ENCODE results near the gene FUS.

- TF ChIP-seq POLR2A (IDR thresholded peaks at IDR 0.05) (no peak), POLR2AphosphoS5 (IDR thresholded peaks at IDR 0.05) (no peak)
- TF ChIP-seq, protein P1, sequence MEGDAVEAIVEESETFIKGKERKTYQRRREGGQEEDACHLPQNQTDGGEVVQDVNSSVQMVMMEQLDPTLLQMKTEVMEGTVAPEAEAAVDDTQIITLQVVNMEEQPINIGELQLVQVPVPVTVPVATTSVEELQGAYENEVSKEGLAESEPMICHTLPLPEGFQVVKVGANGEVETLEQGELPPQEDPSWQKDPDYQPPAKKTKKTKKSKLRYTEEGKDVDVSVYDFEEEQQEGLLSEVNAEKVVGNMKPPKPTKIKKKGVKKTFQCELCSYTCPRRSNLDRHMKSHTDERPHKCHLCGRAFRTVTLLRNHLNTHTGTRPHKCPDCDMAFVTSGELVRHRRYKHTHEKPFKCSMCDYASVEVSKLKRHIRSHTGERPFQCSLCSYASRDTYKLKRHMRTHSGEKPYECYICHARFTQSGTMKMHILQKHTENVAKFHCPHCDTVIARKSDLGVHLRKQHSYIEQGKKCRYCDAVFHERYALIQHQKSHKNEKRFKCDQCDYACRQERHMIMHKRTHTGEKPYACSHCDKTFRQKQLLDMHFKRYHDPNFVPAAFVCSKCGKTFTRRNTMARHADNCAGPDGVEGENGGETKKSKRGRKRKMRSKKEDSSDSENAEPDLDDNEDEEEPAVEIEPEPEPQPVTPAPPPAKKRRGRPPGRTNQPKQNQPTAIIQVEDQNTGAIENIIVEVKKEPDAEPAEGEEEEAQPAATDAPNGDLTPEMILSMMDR (IDR thresholded peaks at IDR 0.05), result no peak
Measured at GRCh38 chr16:31157136-31157535, 22.8 kb upstream of the FUS start.

Measured in gastroesophageal sphincter (tissue), 3 donors.